GM12801 (cell line): ENCODE data around the gene OR5L2.

Experiments
- TF ChIP-seq, protein P1 (sequence below): IDR thresholded peaks from one replicate; pipeline ENCODE4 v1.5.1; 2011; ENCODE audit warnings: control low read depth; ENCODE audit not compliant: insufficient read length; ENCODE audit errors: extremely low read depth

OR5L2 gene

GRCh38 chr11:55826919-55827318, at the start of gene OR5L2:
TSS of gene OR5L2 (plus strand) at chr11:55827219. CDS start at chr11:55827219, 0 bp downstream.
- TF ChIP-seq, protein P1, sequence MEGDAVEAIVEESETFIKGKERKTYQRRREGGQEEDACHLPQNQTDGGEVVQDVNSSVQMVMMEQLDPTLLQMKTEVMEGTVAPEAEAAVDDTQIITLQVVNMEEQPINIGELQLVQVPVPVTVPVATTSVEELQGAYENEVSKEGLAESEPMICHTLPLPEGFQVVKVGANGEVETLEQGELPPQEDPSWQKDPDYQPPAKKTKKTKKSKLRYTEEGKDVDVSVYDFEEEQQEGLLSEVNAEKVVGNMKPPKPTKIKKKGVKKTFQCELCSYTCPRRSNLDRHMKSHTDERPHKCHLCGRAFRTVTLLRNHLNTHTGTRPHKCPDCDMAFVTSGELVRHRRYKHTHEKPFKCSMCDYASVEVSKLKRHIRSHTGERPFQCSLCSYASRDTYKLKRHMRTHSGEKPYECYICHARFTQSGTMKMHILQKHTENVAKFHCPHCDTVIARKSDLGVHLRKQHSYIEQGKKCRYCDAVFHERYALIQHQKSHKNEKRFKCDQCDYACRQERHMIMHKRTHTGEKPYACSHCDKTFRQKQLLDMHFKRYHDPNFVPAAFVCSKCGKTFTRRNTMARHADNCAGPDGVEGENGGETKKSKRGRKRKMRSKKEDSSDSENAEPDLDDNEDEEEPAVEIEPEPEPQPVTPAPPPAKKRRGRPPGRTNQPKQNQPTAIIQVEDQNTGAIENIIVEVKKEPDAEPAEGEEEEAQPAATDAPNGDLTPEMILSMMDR: no peak

GRCh38 chr11:55791606-55792005, 35.4 kb upstream of the OR5L2 start:
- TF ChIP-seq, protein P1: no peak

GRCh38 chr11:55793321-55793720, 33.7 kb upstream of the OR5L2 start:
- TF ChIP-seq, protein P1: no peak

- TF ChIP-seq, protein P1: no peak
Observed at GRCh38 chr11:55795256-55795655, 31.8 kb upstream of the OR5L2 start, which contains the start of gene OR5D14. TSS of gene OR5D14 (plus strand) at chr11:55795556. CDS start at chr11:55795556, 0 bp downstream.

GRCh38 chr11:55806248-55806647, 20.8 kb upstream of the OR5L2 start:
- TF ChIP-seq, protein P1: no peak

- TF ChIP-seq, protein P1: no peak
Observed at GRCh38 chr11:55811067-55811466, 16.0 kb upstream of the OR5L2 start, which contains the start of gene OR5L1. TSS of gene OR5L1 (plus strand) at chr11:55811367. CDS start at chr11:55811467, 100 bp downstream.

DNA sequence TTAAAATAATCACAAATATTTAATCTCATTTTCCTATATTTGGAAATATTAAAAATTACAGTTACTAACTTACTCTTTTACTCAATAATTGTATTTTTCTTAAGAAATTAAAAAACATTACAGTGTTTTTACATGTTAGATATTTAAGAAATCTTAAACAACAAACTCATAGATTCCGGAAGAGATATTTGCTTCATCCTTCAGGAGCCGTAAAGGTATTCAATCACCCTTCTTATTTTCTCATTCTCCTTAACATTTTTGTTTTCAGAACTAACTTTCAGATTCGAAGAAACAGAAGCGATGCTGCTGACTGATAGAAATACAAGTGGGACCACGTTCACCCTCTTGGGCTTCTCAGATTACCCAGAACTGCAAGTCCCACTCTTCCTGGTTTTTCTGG, 7.7 kb upstream of the OR5L2 start, which contains the start of gene OR5D18:
OR5D18 (plus strand) TSS at position 301 of the 400 bp plus-strand sequence; CDS start at position 301, 0 bp downstream.
- TF ChIP-seq, protein P1: no peak
